ENCODE data around the gene SLC25A48.
"Not testable (repeated sequence)": the region's sequence is repeated elsewhere in the genome, so short reads cannot be mapped to it uniquely, and the experiment has no call there.

The SLC25A48 gene

GRCh38 chr5:135830384-135830700 is 4.1 kb upstream of the SLC25A48 start:
- no peak for DNase-seq

- no peak for DNase-seq
Measured at GRCh38 chr5:135830876-135831275, 3.6 kb upstream of the SLC25A48 start.

GRCh38 chr5:135831439-135831838 is 3.0 kb upstream of the SLC25A48 start:
- no peak for DNase-seq

- peak; percentile 13 for DNase-seq
Measured at GRCh38 chr5:135831851-135832555, 2.5 kb upstream of the SLC25A48 start.

GRCh38 chr5:135832941-135833920 is 1.2 kb upstream of the SLC25A48 start:
- DNase-seq = peak; percentile 12

- peak; percentile 10 for DNase-seq
Measured at GRCh38 chr5:135833961-135834638, 363 bp upstream of the SLC25A48 start.

GRCh38 chr5:135835766-135836165 is 1.3 kb downstream of the SLC25A48 start:
- DNase-seq = peak; percentile 8

- DNase-seq = not testable (repeated sequence)
Measured at GRCh38 chr5:135838395-135838794, 3.9 kb downstream of the SLC25A48 start.

- no peak for DNase-seq
Measured at GRCh38 chr5:135839566-135839965, 5.1 kb downstream of the SLC25A48 start.

GRCh38 chr5:135840959-135841358 is 6.5 kb downstream of the SLC25A48 start:
- no peak for DNase-seq

- no peak for DNase-seq
Measured at GRCh38 chr5:135842737-135843136, 8.3 kb downstream of the SLC25A48 start.

- no peak for DNase-seq
Measured at GRCh38 chr5:135843571-135844337, 9.3 kb downstream of the SLC25A48 start.

- no peak for DNase-seq
Measured at GRCh38 chr5:135846311-135846710, 11.8 kb downstream of the SLC25A48 start.

- no peak for DNase-seq
Measured at GRCh38 chr5:135847976-135848375, 13.5 kb downstream of the SLC25A48 start.

- no peak for DNase-seq
Measured at GRCh38 chr5:135850231-135850630, 15.8 kb downstream of the SLC25A48 start.

- no peak for DNase-seq
Measured at GRCh38 chr5:135850671-135851070, 16.2 kb downstream of the SLC25A48 start.

- no peak for DNase-seq
Measured at GRCh38 chr5:135851186-135851914, 16.9 kb downstream of the SLC25A48 start.

GRCh38 chr5:135851915-135852845 is 17.7 kb downstream of the SLC25A48 start:
- no peak for DNase-seq

GRCh38 chr5:135857630-135858311 is 23.3 kb downstream of the SLC25A48 start:
- DNase-seq = no peak

GRCh38 chr5:135859186-135859585 is 24.7 kb downstream of the SLC25A48 start:
- not testable (repeated sequence) for DNase-seq

All from femur (tissue), 1 donor.